Colon (tissue), 2 donors: ENCODE results near the gene PFKM.
A peak's percentile ranks its signal among the peaks of the same experiment; 100 is the strongest.

Source experiments
- FAIRE-seq: peaks from 2 replicates; lab custom pipeline; 2012; peaks lifted over from hg19 to GRCh38; lab: Jason Lieb, UNC
- donor health status: control.
- donor health status: control.

PFKM gene

DNA sequence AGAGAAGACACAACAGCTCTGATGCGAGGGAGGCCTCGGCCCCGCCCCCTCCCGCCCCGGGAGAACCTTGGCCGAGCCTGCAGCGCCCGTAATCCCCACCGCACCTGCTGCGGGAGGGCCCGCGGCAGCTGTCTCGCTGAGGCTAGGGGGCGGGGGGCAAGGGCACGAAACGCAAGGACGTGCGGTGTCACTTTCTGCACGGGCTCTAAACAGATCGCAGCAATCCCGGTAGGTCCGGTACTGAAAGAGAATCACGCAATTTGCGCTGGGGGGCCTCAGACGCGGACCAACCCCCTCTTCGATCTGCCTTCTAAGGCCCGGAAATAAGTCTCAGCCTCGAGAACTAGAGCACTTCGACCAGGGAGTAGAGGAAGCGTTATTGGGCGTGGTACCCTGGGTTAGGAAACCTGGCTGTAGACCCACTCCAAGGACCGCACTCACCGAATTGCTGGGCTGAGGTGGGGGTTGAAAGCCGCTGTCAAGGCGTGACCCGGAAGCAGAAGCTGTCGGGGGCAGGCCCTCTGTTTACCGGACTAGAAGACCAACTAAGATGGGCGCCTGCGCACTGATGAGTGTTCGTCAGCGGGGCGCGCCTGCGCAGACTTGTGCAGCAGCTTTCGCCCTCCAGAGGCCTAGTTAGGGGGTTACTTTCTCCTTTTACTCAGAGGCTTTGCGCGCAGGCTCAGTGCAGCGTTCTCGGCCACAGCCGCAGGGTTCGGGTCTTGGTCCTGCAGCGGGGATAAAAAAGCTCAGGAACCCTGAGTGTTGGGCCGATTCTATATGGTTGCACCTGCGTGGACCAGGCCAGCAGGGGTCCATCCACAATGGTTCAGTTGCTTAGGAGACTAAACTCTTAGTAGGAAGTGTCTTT, 38.1 kb downstream of the PFKM start, which contains the start of gene ASB8:
TSS of gene ASB8 (minus strand) at position 498 of the 871 bp plus-strand sequence. CDS start 4,019 bp downstream, outside the sequence.
- FAIRE-seq: no peak

DNA sequence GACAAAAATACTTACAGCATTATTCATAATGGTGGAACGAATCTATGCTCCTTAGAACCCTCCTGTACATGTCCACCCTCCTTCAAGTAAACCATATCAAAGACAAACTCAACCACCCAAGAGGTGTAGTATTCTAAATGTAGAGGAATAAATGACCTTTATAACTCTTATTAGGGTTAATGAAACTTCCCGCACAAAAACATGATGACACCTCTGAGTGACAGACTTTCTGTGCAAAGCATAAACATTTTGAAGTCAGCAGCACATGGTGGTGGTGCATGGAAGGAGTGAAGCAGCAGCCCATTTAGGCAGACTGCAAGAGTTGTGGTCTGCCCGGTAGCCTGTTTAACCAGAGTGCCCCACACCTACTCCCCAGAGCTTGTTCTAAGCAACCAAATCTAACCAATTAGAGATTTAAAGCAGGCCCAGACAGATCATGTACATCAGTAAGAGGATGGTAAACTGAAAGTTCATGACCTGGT, 38.8 kb downstream of the PFKM start:
- no peak for FAIRE-seq

DNA sequence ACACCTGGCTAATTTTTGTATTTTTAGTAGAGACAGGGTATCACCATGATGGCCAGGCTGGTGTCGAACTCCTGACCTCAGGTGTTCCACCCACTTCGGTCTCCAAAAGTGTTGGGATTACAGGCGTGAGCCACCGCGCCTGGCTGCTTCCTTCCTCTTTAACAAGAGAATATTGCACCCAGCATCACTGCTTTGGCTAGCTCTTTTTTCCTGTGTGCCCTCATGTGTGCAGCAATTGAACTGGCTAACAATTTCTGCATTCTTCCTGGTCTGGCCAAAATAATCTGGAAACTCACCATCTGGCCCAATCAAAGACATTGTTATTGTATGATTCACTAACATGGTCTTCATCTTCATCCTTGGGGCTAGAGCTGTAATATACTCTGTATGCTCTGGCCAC, 40.9 kb downstream of the PFKM start:
- no peak for FAIRE-seq

DNA sequence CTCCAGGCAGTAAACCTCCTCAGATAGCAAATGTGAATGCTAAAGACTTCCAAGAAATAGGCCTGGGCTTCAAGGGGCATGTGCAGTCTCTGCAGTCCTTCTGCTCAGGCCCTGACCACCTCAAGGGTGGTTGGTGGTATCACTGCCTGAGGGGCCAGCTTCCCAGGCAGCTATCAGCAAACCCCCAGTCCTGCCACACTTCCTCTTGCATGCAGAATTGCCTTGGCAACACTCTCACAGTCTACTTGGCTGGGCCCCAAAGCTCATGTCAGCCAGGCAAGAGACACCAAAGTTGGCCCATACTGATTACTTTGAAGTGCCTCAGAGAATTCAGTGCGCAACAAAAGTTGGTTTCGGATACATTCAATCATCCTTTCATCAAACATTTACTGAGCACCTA, 41.6 kb downstream of the PFKM start:
- FAIRE-seq: no peak

DNA sequence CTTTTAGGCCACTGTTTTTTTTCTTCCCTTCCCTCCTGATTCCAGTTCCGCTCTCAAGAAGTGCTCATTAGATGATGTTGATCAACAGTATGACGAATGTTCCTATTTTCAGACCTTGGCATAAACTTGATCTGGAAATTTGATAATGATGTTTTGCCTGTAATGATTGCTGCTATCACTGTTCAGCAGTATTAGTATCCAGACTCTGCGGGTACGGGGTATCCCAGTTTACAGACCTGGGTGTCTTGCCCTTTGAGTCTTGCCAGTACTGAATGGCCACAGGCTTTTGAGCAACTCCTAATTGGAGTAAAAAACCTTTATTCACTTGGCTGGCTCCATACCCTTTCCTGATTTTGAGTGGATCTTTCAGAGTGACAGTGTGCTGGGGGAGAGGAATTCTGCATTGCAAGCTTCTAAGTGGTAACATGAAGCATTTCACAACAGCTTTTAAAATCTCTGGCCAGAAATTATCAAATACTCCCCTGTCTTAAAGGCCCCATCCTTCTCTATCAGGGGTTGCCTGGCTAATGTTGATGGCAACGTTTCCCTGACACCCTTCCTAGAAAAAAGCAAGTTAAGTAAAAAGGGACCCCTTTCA, 44.1 kb downstream of the PFKM start:
- no peak for FAIRE-seq

DNA sequence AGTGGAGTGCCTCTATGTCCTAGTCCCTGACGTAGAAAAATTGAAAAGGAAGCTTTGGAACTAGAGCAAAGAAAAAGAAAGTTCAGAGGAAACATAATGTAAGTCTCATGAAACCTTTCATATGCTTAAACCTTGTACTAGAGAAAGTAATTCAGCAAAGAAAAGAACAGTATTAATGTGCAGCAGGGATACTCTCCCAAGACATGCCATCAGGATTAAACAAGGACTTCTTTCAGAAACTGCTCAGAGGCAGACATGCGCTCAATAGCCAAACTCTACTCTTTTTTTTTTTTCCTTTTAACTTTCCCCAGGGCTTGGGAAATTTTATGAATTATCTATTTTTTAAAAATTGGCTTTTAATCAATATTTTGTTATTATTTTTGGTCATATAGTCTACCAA, 45.3 kb downstream of the PFKM start:
- FAIRE-seq: no peak

DNA sequence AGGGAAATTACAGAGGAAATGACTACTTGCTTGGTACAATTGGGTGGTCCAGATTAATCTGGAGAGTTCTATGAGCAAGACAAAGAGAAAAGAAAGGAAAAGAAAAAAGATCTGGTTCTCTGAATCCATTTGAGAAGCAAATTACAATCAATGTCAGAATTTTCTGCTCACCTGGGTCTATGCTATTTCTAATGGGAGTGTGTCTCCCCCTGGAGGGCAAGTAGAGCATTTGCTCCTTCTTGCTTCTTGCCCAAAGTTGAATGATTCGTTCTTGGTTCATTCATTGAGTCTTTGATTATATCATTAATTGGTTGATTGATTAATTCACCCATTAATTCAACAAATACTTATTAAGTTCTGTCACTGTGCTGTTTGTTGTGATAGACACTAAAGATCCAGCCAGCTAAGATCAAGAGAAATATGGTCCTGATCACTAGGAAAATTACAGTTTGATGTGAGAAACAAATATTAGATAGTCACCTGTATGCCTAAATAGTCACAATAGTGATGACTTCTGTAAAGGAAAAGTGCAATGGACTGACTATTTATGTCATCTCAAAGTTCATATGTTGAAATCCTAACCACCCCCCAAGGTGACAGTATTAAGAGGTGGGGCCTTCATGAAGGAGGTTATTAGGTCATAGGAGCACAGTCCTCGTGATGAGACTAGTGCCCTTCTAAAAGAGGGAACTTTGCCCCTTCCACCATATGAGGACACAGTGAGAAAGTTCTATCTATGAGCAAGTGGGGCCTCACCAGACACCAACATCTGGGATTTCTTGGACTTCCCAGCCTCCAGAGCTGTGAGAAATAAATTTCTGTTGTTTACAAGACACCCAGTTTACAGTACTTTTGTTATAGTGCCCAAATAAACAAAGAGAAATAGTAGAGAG, 46.2 kb downstream of the PFKM start:
- peak; percentile 75 for FAIRE-seq

DNA sequence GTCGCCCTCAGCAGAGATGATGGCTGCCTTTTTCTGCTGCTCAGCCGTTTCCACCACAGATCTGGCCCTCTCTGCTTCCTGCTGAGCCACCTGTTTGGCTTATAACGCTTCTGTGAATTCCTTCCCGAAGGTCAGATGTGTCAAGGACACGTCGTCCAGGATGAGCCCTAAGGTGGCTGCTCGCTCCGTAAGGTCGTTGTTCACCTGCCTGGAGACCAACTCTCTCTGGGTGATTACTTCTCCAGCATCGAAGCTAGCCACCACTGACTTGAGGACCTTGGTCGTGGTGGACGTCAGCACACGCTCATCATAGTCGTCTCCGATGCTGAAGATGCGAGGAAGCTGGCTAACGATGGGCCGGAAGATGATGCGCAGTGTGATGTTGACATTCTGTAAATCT, 49.8 kb downstream of the PFKM start:
- FAIRE-seq: no peak

DNA sequence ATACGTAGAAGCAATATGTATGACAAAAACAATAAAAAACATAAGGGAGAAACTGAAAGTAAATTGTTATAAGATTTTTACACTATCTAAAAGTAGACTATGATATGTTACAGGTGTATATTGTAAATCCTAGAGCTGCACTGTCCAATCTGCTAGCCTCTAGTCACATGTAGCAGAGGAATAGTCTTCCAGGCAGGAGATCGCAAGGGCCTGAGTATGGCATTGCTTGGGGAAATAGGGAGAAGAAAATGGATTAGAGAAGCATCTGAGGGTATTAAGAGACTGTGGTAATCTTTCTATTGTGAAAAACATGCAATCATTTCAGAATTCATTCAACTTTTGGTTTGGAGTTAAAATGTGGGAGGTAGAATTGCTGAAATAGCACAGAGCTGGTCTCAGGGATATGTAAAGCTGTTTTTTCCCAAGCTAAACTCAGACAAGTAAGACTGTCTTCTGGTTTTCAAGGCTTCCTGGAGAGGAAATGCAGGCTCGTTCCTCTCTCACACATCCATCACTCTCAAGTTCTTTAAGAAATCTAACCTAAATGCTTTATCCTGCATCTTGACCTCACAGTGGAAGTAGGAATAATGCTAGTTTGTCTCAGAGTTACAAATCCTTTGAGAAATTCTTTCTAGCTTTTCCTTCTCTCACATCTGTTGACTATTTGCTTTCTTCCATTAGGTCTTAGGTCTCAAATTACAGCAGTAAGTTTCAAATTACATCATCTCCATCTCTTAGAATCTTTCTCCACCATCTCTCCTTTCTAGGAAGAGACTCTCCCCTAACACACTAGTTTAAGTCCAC, 56.7 kb downstream of the PFKM start:
- FAIRE-seq: no peak

DNA sequence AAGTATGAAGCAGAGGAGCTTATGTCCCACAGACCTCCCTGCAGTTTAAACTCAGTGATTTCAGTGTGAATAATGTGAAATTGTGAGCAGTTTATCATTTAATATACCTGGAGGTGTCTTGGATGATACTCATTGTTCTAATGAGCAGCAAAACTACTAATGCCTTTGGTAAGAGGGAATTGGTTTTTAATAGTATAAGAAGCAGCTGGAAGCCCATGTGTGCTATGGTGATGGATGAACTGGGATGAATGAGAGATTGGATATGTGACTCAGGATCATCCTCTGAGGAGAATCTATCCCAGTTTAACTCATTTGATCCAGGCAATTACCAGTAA, 57.2 kb downstream of the PFKM start:
- FAIRE-seq: no peak

DNA sequence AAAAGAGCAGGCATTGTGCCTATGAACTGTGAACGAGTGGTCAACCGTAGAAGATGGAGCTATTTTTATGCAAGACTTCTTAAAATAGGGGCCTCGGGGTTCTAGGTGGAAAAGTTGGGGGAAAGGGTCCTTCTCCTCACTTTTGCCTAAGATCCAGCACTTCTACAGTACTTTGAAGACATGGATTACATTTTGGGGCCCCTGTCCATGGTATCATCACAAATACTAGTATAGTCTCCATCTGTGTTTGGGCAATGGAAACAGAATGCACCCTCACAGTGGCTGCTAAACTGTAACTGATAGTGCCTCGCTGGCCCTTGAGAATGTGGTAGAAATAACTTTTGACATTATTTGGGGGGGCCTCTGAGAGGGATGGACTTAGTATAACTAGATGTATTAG, 58.8 kb downstream of the PFKM start:
- no peak for FAIRE-seq

DNA sequence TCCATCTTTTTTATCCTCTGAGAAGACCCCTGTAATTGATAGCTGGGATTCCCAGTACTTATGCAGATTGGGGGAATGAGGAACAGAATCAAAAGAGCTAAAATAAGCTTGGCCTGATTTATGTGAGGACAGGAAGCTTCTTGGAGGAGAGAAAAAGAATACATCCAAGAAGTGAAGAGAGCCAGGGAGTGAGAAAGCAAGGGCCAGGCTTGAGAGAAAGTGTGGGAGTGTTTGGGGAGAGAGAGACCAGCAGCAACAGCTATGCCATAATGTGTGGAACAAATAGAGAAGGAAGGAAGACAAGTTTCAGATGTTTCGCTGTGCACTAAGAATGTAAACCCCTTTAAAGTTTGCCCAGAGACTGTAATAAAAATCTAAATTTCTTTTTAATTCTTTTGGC, 60.3 kb downstream of the PFKM start:
- no peak for FAIRE-seq

DNA sequence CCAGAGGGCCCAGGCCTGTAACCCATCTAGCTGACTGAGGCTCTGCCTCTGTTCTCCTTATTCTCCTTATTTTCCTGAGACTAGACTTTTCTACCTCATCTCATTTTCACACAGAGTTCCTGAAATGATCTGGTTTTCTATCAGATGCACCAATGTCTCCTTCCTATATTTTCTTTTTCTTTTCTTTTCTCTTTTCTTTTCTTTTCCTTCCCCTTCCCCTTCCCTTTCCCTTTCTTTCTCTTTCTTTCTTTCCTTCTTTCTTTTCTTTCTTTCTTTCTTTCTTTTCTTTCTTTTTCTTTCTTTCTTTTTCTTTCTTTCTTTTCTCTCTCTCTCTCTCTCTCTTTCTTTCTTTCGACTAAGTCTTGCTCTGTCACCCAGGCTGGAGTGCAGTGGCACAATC, 61.3 kb downstream of the PFKM start:
- no peak for FAIRE-seq

DNA sequence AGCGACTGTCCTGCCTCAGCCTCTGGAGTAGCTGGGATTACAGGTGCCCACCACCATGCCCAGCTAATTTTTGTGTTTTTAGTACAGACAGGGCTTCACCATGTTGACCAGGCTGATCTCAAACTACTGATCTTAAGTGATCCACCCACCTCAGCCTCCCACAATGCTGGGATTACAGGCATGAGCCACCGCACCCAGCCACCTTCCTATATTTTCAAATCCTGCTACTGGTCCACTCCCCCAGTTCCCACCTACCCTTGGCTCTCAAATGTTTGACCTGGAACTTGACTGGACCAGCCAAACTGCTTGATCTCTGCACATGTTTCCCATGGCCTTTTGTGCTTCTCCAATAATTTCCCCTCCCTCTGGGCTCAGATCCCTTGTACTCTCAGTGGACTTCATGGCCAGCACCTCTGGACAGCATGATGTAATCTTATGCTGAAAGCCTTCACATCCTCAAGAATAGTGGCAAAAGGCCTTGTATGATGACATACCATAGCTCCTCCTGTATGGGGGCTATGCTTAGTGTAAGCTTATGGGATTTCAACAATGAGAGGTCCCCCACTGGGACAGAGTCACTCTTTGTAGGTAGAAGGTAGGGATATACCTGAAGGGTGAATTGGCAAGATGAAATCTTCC, 61.8 kb downstream of the PFKM start:
- no peak for FAIRE-seq

DNA sequence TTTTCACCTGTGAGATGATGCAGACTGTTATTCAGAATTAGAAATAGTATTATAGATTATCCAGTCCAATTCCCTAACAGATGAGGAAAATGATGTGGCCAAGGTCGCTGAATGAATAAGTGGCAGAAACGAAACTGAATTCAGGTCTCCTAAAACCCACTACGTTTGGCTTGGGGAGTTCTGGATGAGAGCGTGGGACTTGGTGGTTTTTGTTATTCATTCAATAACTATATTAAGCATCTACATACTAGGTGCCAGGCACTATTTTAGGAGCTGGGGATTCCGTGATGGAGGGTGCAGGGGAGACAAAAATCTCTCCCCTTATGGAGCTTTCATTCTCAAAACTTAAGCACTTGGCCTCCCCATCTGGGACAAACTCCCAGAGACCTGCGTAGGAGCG, 63.5 kb downstream of the PFKM start:
- no peak for FAIRE-seq

DNA sequence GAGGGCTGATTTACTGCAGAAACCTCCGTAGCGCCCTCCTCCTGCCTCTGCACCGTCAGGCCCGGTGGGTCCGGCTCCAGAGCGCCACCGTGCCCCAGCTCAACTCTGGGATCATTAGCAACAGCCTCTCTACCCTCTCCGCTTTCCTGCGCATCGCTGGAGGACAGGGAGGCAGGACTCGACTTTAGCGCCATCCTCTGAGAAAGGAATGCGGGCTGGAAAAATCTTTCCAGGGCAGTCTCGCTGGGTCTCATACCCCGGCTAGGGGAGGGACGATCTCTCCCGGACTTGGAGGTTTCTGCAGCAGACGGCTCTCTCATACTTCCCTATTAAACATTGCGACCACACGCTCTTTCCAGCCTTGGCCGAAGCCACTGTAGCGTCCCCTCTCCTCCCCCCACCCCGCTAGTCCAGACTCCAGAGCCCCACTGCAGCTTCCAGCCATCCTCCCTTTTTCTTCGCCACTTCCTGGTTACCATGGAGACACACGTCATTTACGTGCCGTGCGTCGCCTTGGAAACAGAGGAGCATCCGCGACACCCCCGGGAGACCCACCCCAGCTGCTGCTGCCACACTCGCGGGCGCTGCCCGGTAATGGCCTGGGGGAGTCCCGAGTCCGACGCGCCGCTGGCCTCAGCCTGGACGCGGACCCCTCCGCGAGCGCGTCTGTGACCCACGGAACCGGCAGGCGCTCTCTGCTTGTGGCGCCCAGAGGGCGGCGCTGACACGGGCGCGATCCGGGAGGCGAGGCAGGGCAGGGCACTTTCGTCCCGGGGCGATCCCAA, 64.1 kb downstream of the PFKM start, which contains the start of gene CCDC184:
TSS of gene CCDC184 (plus strand) at position 554 of the 785 bp plus-strand sequence. CDS start 479 bp downstream, outside the sequence.
- no peak for FAIRE-seq

DNA sequence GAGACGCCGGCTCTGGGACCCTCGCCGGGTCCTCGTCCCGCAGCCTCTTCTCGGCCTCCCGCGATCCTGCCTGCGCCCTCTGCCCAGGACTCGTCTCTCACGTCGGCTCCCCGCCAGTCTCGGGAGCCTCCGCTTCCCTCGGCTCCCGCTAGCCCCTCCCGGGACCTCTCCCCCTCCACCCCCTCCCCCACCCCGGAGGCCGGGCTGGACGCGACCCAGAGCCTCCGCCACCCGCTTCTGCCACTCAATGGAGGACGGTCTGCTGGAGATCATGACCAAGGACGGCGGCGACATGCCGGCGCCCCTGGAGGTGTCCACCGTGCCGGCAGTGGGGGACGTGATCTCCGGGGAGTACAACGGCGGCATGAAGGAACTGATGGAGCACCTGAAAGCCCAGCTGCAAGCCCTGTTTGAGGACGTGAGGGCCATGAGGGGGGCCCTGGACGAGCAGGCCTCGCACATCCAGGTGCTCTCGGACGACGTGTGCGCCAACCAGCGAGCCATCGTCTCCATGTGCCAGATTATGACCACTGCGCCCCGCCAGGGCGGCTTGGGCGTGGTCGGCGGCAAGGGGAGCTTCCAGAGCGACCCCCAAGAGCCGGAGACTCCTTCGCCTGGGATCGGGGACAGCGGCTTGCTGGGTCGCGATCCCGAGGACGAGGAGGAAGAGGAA, 64.8 kb downstream of the PFKM start:
- FAIRE-seq: no peak

DNA sequence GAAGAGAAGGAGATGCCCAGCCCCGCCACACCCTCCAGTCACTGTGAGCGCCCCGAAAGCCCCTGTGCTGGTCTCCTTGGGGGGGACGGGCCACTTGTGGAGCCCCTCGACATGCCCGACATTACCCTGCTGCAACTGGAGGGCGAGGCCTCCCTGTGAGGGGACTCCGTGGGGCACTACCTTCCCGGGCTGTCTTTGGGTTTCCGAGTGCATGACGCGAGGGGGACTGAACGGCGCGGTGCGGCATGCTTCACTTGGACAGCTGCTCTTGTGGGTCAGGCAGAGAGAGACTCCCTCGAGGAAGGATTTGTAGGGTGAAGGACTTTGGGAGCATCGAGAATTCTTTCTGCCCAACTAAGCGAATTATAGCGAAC, 65.4 kb downstream of the PFKM start:
- FAIRE-seq: no peak

DNA sequence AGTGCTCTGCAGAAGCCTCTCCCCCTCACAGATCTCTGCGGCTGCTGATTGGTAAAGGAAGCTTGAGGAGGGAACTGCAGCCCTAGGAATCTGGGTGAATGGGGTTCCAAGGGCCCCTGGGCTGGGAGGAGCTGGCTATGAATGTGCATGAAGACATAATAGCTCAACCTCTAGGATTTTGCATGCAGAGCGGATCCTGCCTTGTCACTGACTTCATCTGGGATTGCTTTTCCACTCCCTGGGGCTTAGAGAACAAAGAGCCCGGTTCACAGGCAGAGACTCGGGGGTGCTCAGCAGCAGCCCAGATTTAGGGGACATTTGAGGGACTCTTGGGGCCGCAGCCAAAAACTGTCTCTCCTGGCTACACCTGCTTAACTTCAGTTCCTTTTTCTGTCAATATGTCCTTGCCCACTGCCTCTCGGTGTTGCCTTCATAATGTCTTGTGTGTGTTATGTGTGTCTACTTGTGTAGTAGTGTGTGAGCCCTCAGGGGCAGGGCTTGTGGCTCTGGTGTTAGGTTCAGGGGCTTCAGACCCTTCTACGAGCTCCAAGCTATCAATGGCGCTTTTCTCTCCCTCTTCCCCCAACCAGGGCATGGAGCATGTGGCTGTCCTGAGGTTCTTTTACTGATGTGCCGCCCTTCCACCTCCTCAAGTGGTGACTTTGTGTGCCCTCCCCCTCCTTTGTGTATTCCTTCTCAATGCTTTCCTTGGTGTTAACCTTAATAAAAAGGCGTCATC, 66.2 kb downstream of the PFKM start:
- FAIRE-seq: no peak
